Lower leg skin (tissue), 3 donors: Measurements from ENCODE around the gene BMP8B.
"Not testable (repeated sequence)": the region's sequence is repeated elsewhere in the genome, so short reads cannot be mapped to it uniquely, and the experiment has no call there.

Experiments used
- CTCF ChIP-seq, 3 donors: fragments of 450-650 bp; IDR thresholded peaks; one replicate each; pipeline ENCODE4 v1.5.1; 2016; ENCODE audit warnings: antibody characterized with exemption in 3 of 3, mild to moderate bottlenecking in 3 of 3, moderate library complexity in 2 of 3
- POLR2A ChIP-seq, 2 donors: fragments of 450-650 bp; IDR thresholded peaks; one replicate each; pipeline ENCODE4 v1.6.1; 2016 to 2017; ENCODE audit warnings: antibody characterized with exemption in 2 of 2, mild to moderate bottlenecking in 1 of 2, moderate library complexity in 1 of 2

- not testable (repeated sequence) for TF ChIP-seq CTCF, POLR2A (IDR thresholded peaks at IDR 0.05)
These were observed 19.2 kb downstream of the BMP8B start for GRCh38 chr1:39769502-39769901.
